Hematopoietic multipotent progenitor cell treated with erythropoietin and hydrocortisone succinate and interleukin-3 and kit ligand, for 8 days (in vitro differentiated cells): Measurements from ENCODE around the gene OR2T5.
"Not testable (repeated sequence)": the region's sequence is repeated elsewhere in the genome, so short reads cannot be mapped to it uniquely, and the experiment has no call there.

Source experiments
- DNase-seq: peaks from one replicate; pipeline ENCODE4 v3.0.0-alpha.2; 2015

The OR2T5 gene

GRCh38 chr1:248507773-248508172 lies 19.4 kb downstream of the OR2T5 start, which contains the start of gene OR2G6:
Gene OR2G6, plus strand, starts transcription at chr1:248508073. Its CDS starts 13,574 bp downstream, at chr1:248521647.
- DNase-seq = not testable (repeated sequence)

GRCh38 chr1:248510217-248510616 lies 21.8 kb downstream of the OR2T5 start:
- not testable (repeated sequence) for DNase-seq

- no peak for DNase-seq
Observed at GRCh38 chr1:248521856-248522255, 33.5 kb downstream of the OR2T5 start.

GRCh38 chr1:248537449-248537848 lies 49.1 kb downstream of the OR2T5 start:
- not testable (repeated sequence) for DNase-seq
